CD4-positive, alpha-beta T cell (primary cell): ENCODE measurements around the gene RNF44. TPM values are rescaled to one million over a fixed set of nuclear protein-coding genes. Genes with fewer than 3 reads are reported as not detected.

Experiments used
- ATAC-seq: fragments of 200-7000 bp; cut with Tn5 transposase; one replicate; pipeline ENCODE4 v1.10.0; 2022; ENCODE audit warnings: mild to moderate bottlenecking; ENCODE audit not compliant: poor library complexity
- CTCF ChIA-PET: fragments of 350-600 bp; sonication (Branson Sonifier 250); formaldehyde crosslinking; loops from one replicate; lab custom pipeline; 2021; ENCODE audit warnings: antibody characterized with exemption, inconsistent platforms; lab: Charles Lee
- POLR2A ChIA-PET: fragments of 350-600 bp; sonication (Branson Sonifier 250); formaldehyde crosslinking; loops from one replicate; lab custom pipeline; 2021; ENCODE audit warnings: antibody characterized with exemption, inconsistent platforms; lab: Charles Lee
- DNase-seq, 14 experiments: peaks; one replicate each; pipeline ENCODE4 v3.0.0-alpha.2; 2013 to 2020; ENCODE audit warnings: mixed read lengths in 2 of 14
- H3K27ac ChIP-seq, 2 donors: one replicate each; pipeline versions ENCODE4 v1.5.1 to v1.7.0; 2013; ENCODE audit warnings: low read length in 2 of 2, low read depth in 1 of 2, mild to moderate bottlenecking in 1 of 2
- H3K27me3 ChIP-seq, 2 experiments: 1 replicate in 1 of 2; 2 replicates in 1 of 2; pipeline versions ENCODE4 v1.6.1 to v1.7.0; 2013; ENCODE audit warnings: low read length in 2 of 2, control low read depth in 1 of 2, mild to moderate bottlenecking in 1 of 2, moderate library complexity in 1 of 2; ENCODE audit not compliant: insufficient read depth in 2 of 2, control insufficient read depth in 1 of 2
- H3K36me3 ChIP-seq: one replicate; pipeline ENCODE4 v1.6.1; 2013; ENCODE audit warnings: low read length, control low read depth; ENCODE audit not compliant: insufficient read depth
- H3K4me1 ChIP-seq: one replicate; pipeline ENCODE4 v1.6.1; 2013; ENCODE audit warnings: low read length, control low read depth; ENCODE audit not compliant: insufficient read depth
- H3K4me3 ChIP-seq: one replicate; pipeline ENCODE4 v1.5.1; 2013; ENCODE audit warnings: mild to moderate bottlenecking, low read length, moderate library complexity
- H3K9me3 ChIP-seq, 2 experiments: 1 replicate in 1 of 2; 2 replicates in 1 of 2; pipeline versions ENCODE4 v1.6.1 to v1.7.0; 2013; ENCODE audit warnings: low read length in 2 of 2, mild to moderate bottlenecking in 2 of 2, control low read depth in 1 of 2, moderate library complexity in 1 of 2; ENCODE audit not compliant: control insufficient read depth in 1 of 2, insufficient read depth in 1 of 2
- H3K27ac Mint-ChIP-seq: one replicate; pipeline ENCODE4 v1.8.0; 2020; ENCODE audit warnings: mixed read lengths
- H3K27me3 Mint-ChIP-seq: one replicate; pipeline ENCODE4 v1.8.0; 2021; ENCODE audit warnings: mixed read lengths
- H3K36me3 Mint-ChIP-seq: one replicate; pipeline ENCODE4 v1.8.0; 2021; ENCODE audit warnings: low read depth, mixed read lengths
- H3K4me1 Mint-ChIP-seq: one replicate; pipeline ENCODE4 v1.8.0; 2021; ENCODE audit warnings: low read depth, mixed read lengths
- H3K4me3 Mint-ChIP-seq: one replicate; pipeline ENCODE4 v1.8.0; 2020; ENCODE audit warnings: mild to moderate bottlenecking, mixed read lengths
- H3K9me3 Mint-ChIP-seq: one replicate; pipeline ENCODE4 v1.8.0; 2020; ENCODE audit warnings: mixed read lengths
- intact Hi-C, 2 experiments: fragments of 100-400 bp; cut with DNase I in 1 of 2; cut with micrococcal nuclease in 1 of 2; formaldehyde crosslinking; loops; one replicate each; pipeline versions ENCODE4 v1.15.1 to v1.9.0; 2023 to 2025; cut with DNase I, micrococcal nuclease
- total RNA-seq, 174 experiments: library from RNA in 2 of 174; stranded (reverse) in 2 of 174; gene quantifications; one replicate each; pipeline ENCODE4 v1.2.3 and lab custom pipeline; 2021 to 2026
- TF ChIP-seq, protein P1 (sequence below): fragments of 200-600 bp; IDR thresholded peaks from one replicate; pipeline ENCODE4 v1.8.0; 2022; ENCODE audit warnings: antibody characterized with exemption, mild to moderate bottlenecking

The RNF44 gene
- total RNA-seq, 2 experiments from 2014 or later, result 208 to 217 TPM

DNA sequence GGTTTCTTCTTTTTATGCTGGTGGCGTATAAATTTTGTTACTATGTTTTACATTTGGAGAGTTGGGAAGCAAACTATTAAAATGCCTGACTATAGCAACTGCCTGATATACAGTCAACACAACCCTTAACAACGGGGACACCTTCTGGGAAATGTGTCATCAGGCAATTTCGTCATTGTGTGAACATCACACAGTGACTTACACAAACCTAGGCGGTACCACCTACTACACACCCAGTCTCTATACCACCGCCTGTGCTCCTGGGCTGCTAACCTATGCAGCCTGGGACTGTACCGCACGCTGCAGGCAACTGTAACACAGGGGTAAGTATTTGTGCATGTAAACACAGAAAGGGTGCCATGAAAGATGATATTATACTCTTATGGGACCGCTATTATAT is 10.6 kb upstream of the RNF44 start:
- Histone ChIP-seq H3K4me3 (no peak overlapping the region), H3K9me3 (no peaks in the 10 kb centered on the region), H3K27ac (peak overlapping the region in 1 of 2 donors; percentile 25), H3K27me3 (no peaks in the 10 kb centered on the region), H3K36me3 (no peaks in the 10 kb centered on the region), H3K4me1 (peaks cover 70% of the 10 kb centered on the region)
- Mint-ChIP-seq H3K9me3 (no peaks in the 10 kb centered on the region), H3K4me1 (peaks cover 49% of the 10 kb centered on the region), H3K36me3 (no peaks in the 10 kb centered on the region), H3K27me3 (no peaks in the 10 kb centered on the region), H3K27ac (peak overlapping the region; percentile 74), H3K4me3 (no peak overlapping the region)
- TF ChIP-seq, protein P1, sequence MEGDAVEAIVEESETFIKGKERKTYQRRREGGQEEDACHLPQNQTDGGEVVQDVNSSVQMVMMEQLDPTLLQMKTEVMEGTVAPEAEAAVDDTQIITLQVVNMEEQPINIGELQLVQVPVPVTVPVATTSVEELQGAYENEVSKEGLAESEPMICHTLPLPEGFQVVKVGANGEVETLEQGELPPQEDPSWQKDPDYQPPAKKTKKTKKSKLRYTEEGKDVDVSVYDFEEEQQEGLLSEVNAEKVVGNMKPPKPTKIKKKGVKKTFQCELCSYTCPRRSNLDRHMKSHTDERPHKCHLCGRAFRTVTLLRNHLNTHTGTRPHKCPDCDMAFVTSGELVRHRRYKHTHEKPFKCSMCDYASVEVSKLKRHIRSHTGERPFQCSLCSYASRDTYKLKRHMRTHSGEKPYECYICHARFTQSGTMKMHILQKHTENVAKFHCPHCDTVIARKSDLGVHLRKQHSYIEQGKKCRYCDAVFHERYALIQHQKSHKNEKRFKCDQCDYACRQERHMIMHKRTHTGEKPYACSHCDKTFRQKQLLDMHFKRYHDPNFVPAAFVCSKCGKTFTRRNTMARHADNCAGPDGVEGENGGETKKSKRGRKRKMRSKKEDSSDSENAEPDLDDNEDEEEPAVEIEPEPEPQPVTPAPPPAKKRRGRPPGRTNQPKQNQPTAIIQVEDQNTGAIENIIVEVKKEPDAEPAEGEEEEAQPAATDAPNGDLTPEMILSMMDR, result no peak
- ATAC-seq, result peak; percentile 27
- ChIA-PET CTCF (interaction anchor here (1.0 kb wide), 1 partner anchor 14 kb away, joined by 3 read pairs; no protein-coding TSS in a partner anchor), POLR2A (interaction anchor here (7.0 kb wide), 1 partner anchor 15 kb away, joined by 185 read pairs; the partner anchor contains the start of gene RNF44)
- intact Hi-C loops, result no loop called here
- peak in 4 of 14 experiments; percentile 36 to 63 (median 52) for DNase-seq

DNA sequence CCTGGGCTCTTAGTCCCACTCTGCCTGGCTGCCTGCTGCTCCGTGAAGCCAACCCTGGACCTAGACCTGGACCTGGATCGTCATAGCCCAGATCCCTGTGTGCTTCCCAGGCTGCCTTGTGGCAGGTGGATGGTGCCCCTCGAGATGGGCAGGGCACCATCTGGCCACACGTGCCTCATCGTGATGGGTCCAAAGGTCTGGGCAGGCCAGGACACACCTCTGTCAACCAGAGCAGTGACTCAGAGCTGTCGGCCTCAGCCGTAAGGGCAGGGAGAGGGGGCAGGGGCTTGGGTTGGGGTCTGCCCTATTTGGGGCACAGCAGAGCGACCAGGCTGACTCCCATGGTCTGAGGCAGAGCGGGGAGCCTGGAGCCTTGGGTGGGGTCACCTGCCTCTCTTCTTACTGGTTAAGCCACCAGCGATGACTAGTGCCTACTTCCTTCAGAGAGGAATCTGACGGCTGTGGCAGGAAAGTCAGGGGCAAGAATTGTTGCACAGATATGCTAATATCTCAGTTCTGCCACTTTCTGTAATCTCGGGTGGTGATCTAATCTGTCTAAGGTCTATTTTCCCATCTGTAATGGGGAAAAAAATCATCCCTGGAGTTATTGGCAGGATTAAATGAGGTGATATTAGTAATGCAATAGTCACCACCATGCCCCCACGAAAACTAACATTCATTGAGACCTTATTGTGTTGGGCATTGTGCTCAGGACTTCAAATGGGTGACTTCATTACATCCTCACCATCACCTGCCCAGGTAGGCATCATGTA is 8.7 kb upstream of the RNF44 start:
- intact Hi-C loops, result no loop called here
- peaks cover 57% of the 10 kb centered on the region for H3K4me1 Mint-ChIP-seq
- Histone ChIP-seq H3K4me1 (peaks cover 75% of the 10 kb centered on the region), H3K36me3 (no peaks in the 10 kb centered on the region), H3K4me3 (no peak overlapping the region), H3K27me3 (no peaks in the 10 kb centered on the region), H3K9me3 (no peaks in the 10 kb centered on the region), H3K27ac (no peak overlapping the region)
- no peaks in the 10 kb centered on the region for H3K27me3 Mint-ChIP-seq
- DNase-seq (no peak), ATAC-seq (no peak)
- TF ChIP-seq, protein P1, result no peak
- H3K9me3 Mint-ChIP-seq, result no peaks in the 10 kb centered on the region
- peak overlapping the region; percentile 93 for H3K27ac Mint-ChIP-seq
- CTCF ChIA-PET, result no interaction called here
- POLR2A ChIA-PET, result interaction anchor here (7.0 kb wide), 1 partner anchor 13 kb away, joined by 185 read pairs; the partner anchor contains the start of gene RNF44
- H3K4me3 Mint-ChIP-seq, result peak overlapping the region; percentile 8
- peaks cover 7% of the 10 kb centered on the region for H3K36me3 Mint-ChIP-seq

DNA sequence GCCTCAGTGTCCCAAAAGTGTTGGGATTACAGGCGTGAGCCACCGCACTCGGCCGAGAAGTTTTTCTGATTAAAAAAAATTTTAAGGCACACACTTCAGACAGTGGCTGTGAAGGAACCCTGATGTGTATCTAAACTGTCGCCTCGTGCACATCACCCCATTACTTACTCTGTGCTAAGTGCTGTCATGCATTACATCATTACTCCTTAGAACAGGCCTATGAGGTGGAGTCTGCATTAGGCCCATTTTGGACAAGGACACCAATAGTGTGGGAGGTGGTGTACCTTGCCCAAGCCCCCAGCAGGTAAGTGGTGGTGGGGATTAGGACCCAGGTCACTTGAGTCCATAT is 8.2 kb upstream of the RNF44 start:
- peak overlapping the region; percentile 63 for H3K4me3 Mint-ChIP-seq
- ATAC-seq (no peak), DNase-seq (no peak)
- Histone ChIP-seq H3K27me3 (no peaks in the 10 kb centered on the region), H3K36me3 (no peaks in the 10 kb centered on the region), H3K4me1 (peaks cover 75% of the 10 kb centered on the region), H3K4me3 (no peak overlapping the region), H3K27ac (no peak overlapping the region), H3K9me3 (no peaks in the 10 kb centered on the region)
- CTCF ChIA-PET, result interaction anchor here (2.1 kb wide), 1 partner anchor 52 kb away, joined by 5 read pairs; no protein-coding TSS in a partner anchor
- H3K27ac Mint-ChIP-seq, result peak overlapping the region; percentile 93
- no peaks in the 10 kb centered on the region for H3K9me3 Mint-ChIP-seq
- POLR2A ChIA-PET, result interaction anchor here (7.0 kb wide), 1 partner anchor 12 kb away, joined by 185 read pairs; the partner anchor contains the start of gene RNF44
- intact Hi-C loops, result no loop called here
- peaks cover 63% of the 10 kb centered on the region for H3K4me1 Mint-ChIP-seq
- TF ChIP-seq, protein P1, result no peak
- H3K27me3 Mint-ChIP-seq, result no peaks in the 10 kb centered on the region
- peaks cover 7% of the 10 kb centered on the region for H3K36me3 Mint-ChIP-seq
